BLaER1 (cell line): ENCODE measurements around the gene ARHGAP42.

Experiments
- H3K27ac ChIP-seq: shearing (Covaris generic); formaldehyde crosslinking; 2 replicates; pipeline ENCODE4 v1.8.1; 2022
- H3K27me3 ChIP-seq: shearing (Covaris generic); formaldehyde crosslinking; 2 replicates; pipeline ENCODE4 v1.8.1; 2022
- H3K36me3 ChIP-seq: shearing (Covaris generic); formaldehyde crosslinking; 2 replicates; pipeline ENCODE4 v1.8.1; 2022
- H3K4me1 ChIP-seq: shearing (Covaris generic); formaldehyde crosslinking; 2 replicates; pipeline ENCODE4 v1.8.1; 2022
- H3K4me2 ChIP-seq: shearing (Covaris generic); formaldehyde crosslinking; 2 replicates; pipeline ENCODE4 v1.8.1; 2022
- H3K4me3 ChIP-seq: shearing (Covaris generic); formaldehyde crosslinking; 2 replicates; pipeline ENCODE4 v1.8.1; 2022
- H3K9ac ChIP-seq: shearing (Covaris generic); formaldehyde crosslinking; 2 replicates; pipeline ENCODE4 v1.8.1; 2022
- H3K9me3 ChIP-seq: shearing (Covaris generic); formaldehyde crosslinking; 2 replicates; pipeline ENCODE4 v1.8.1; 2022
- H4K20me1 ChIP-seq: shearing (Covaris generic); formaldehyde crosslinking; 2 replicates; pipeline ENCODE4 v1.8.1; 2022
- Cebpa-rat ChIP-seq: shearing (Covaris generic); IDR thresholded peaks from 2 replicates; pipeline ENCODE4 v1.8.1; 2022

ARHGAP42 gene

DNA sequence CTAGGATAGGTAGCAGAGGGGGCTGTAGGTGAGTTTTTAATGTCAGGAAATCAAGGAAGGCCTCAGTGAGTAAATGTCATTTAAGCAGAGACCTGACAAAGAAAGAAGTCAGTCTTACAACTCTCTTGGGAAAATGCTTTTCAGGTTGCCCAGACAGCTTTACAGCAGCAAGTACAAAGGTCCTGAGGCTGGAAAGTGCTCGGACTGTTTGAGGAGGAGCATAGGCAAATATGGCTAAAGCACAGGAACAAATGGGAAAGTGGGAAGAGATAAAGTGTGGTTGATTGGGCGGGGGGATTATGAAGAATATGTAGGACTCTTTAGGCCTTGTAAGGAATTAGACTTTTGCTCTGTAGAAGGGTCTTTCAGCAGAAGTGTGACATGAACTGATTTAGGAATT is 125.4 kb downstream of the ARHGAP42 start:
- TF ChIP-seq Cebpa-rat, result no peak
- no peak overlapping the region for H3K9ac ChIP-seq
- H3K36me3 ChIP-seq, result no peaks in the 10 kb centered on the region
- no peak overlapping the region for H3K4me3 ChIP-seq
- no peaks in the 10 kb centered on the region for H3K27me3 ChIP-seq
- H3K9me3 ChIP-seq, result peaks cover 7% of the 10 kb centered on the region; the same call in 1 of the 2 replicates
- no peak overlapping the region for H3K27ac ChIP-seq
- H3K4me1 ChIP-seq, result no peaks in the 10 kb centered on the region
- no peaks in the 10 kb centered on the region for H4K20me1 ChIP-seq
- H3K4me2 ChIP-seq, result no peak overlapping the region

DNA sequence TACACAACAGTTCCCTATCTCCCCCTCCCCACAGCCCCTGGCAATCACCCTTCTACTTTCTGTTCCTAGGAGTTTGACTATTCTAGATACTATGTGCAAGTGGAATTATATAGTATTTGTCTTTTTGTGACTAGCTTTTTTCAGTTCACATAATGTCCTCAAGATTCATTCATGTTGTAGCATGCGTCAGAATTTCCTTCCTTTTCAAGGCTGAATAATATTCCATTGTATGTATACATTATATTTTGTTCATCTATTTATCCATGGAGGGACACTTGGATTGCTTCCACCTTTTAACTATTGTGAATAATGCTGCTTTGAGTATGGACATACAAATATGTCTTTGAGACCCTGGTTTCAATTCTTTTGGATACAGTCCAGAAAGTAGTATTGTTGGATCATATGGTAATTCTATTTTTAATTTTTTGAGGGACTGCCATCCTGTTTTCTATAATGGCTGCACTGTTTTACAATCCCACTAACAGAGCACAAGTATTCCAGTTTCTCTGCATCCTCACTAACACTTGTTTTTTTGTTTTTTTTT is 128.8 kb downstream of the ARHGAP42 start:
- peaks cover 7% of the 10 kb centered on the region; the same call in 1 of the 2 replicates for H3K9me3 ChIP-seq
- TF ChIP-seq Cebpa-rat, result no peak

DNA sequence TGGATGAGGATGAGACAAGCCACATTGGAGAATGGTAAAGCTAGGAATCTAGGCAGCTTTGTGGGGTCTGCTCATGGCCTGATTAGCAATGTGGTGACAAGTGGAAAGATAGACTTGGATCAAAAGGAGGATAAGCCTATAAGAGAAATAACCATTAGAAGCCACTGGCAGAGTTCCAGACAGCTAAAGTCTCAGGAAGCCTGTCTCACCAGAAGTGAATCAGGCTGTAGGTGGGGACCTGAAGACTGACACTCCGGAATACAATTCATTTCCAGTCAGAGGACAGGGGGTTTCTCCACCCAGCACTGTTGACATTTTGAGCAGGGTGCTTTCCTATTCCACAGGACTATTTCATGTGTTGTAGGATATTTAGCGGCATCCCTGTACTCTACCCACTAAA is 129.7 kb downstream of the ARHGAP42 start:
- no peak for TF ChIP-seq Cebpa-rat
- Histone ChIP-seq H3K4me3 (no peak overlapping the region), H4K20me1 (no peaks in the 10 kb centered on the region), H3K9ac (no peak overlapping the region), H3K27ac (no peak overlapping the region), H3K9me3 (peaks cover 7% of the 10 kb centered on the region; the same call in 1 of the 2 replicates), H3K4me1 (no peaks in the 10 kb centered on the region), H3K4me2 (no peak overlapping the region), H3K36me3 (no peaks in the 10 kb centered on the region), H3K27me3 (no peaks in the 10 kb centered on the region)

More for the DNA sequence above, 128.8 kb downstream of the ARHGAP42 start:
- Histone ChIP-seq H3K4me2 (no peak overlapping the region), H3K9ac (no peak overlapping the region), H3K27ac (no peak overlapping the region), H3K36me3 (no peaks in the 10 kb centered on the region), H4K20me1 (no peaks in the 10 kb centered on the region), H3K4me1 (no peaks in the 10 kb centered on the region), H3K27me3 (no peaks in the 10 kb centered on the region), H3K4me3 (no peak overlapping the region)

DNA sequence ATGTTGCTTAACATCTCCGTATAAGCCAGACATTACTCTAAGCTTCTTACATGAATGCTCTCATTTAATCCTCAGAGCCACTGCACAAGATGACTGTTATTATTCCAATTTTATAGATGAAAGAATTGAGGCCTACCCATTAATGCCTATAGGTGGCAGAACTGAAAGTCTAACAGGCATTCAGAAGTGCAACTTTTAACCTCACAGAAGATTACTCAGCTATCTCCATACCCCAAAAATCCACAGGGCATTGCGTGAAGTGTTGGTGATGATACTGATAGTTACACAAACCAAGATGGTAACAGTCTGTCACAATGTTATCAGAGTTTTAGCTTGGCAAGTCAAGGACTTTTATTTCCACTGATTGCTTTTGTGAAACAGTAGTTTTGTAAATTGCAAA is 130.5 kb downstream of the ARHGAP42 start:
- Histone ChIP-seq H3K9me3 (peaks cover 7% of the 10 kb centered on the region; the same call in 1 of the 2 replicates), H3K27ac (no peak overlapping the region), H3K9ac (no peak overlapping the region), H3K36me3 (no peaks in the 10 kb centered on the region), H3K4me2 (no peak overlapping the region), H3K4me3 (no peak overlapping the region), H3K4me1 (no peaks in the 10 kb centered on the region), H4K20me1 (no peaks in the 10 kb centered on the region), H3K27me3 (no peaks in the 10 kb centered on the region)
- TF ChIP-seq Cebpa-rat, result no peak

DNA sequence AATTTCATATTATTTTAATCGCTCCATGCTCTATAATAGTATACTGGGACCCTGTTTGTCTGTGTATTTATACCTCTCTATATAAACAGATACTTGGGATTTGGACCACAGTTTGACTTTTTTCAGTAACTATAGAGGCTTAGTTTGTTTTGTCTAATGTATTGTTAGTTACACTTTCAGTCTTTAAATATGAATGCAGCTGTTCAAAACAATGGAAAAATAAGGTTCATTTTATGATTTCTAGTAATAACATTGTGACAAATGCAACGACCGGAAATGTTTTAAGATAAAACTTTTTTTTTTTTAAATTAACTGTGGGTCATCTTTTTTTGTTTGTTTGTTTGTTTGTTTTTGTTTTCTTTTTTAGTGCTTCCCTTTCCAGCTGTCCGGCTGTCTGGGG is 133.5 kb downstream of the ARHGAP42 start:
- H3K27me3 ChIP-seq, result no peaks in the 10 kb centered on the region
- H3K9me3 ChIP-seq, result no peaks in the 10 kb centered on the region
- no peaks in the 10 kb centered on the region for H4K20me1 ChIP-seq
- H3K27ac ChIP-seq, result no peak overlapping the region
- H3K36me3 ChIP-seq, result no peaks in the 10 kb centered on the region
- H3K9ac ChIP-seq, result no peak overlapping the region
- no peak overlapping the region for H3K4me3 ChIP-seq
- no peak for TF ChIP-seq Cebpa-rat
- H3K4me1 ChIP-seq, result no peaks in the 10 kb centered on the region
- no peak overlapping the region for H3K4me2 ChIP-seq

DNA sequence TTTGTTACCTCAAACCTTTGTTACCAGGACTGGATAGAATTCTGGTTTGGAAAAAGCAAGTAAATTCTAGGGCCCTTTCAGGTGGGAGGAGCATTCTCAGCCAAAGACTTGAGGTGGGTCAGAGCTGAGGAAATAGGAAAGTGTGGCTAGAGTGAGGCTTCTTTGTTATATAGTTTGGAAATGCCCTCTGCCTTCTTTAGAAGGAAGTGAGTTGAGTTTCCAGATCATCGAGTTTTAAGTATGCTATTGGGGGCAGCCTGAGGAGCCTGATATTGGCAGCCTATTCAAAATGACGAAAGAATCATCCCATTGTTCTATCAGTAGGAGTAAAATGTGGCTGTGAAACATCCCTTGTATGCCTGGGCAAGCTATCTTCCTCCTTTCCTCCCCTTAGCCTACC is 134.1 kb downstream of the ARHGAP42 start:
- Histone ChIP-seq H3K27me3 (no peaks in the 10 kb centered on the region), H3K4me2 (no peak overlapping the region), H3K9me3 (no peaks in the 10 kb centered on the region), H4K20me1 (no peaks in the 10 kb centered on the region), H3K4me1 (no peaks in the 10 kb centered on the region), H3K9ac (no peak overlapping the region), H3K36me3 (no peaks in the 10 kb centered on the region), H3K4me3 (no peak overlapping the region), H3K27ac (no peak overlapping the region)
- TF ChIP-seq Cebpa-rat, result no peak

DNA sequence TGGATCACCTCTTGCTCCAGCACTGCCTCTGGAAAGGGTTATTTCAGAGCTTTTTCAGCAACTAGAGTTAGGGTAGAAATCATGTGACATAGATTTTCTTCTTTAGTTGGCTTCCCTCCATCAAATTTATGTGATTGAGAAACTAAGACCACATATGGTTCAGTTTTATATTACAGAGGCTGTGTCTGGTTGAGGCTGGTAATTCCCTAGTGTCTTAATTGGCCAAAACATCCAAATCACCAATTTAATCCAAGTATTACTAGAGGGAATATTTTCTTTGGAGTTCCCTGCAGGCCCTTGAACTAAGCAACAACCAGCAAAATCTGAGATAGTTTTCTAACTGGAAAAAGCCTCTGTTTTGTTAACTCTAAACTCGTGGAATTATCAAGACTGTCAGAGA is 136.3 kb downstream of the ARHGAP42 start:
- Histone ChIP-seq H3K4me2 (no peak overlapping the region), H3K4me1 (no peaks in the 10 kb centered on the region), H4K20me1 (no peaks in the 10 kb centered on the region), H3K9ac (no peak overlapping the region), H3K27me3 (no peaks in the 10 kb centered on the region), H3K4me3 (no peak overlapping the region), H3K9me3 (no peaks in the 10 kb centered on the region), H3K36me3 (no peaks in the 10 kb centered on the region), H3K27ac (no peak overlapping the region)
- no peak for TF ChIP-seq Cebpa-rat

DNA sequence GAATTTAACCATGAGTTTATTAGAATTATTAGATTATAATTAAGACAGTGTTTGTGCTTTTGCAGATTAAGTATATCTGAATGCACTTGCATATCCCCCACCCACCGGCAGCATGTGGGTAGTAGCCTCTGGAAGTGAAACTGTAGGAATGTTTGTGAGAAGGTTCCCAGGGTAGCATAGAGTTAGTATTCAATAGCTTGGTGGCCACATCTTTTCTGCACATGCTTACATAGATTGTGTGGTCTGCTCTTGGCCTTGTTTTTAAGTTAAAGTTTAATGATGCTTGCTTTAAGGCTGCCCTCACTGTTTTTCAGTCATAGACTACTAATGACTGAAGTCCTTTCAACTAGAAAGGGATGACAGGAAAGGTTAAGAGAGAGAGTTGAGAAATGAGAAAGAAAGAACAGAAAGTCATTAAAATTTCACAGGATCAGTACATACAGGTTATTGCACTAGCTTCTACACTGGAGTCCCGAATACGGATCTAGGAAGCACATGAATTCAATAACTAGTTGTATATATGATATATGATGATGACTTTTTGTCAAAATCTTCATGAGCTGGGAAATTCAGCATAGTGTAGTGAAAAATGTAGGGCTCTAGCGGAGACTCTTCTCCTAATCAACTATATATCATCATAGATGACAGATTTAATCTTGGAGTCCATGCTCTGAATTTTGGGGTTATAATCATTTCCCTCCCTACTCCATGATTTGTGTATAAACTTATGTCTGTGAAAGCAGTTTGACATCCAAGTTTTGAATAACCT is 137.1 kb downstream of the ARHGAP42 start:
- TF ChIP-seq Cebpa-rat, result no peak
- Histone ChIP-seq H3K4me2 (no peak overlapping the region), H3K9me3 (no peaks in the 10 kb centered on the region), H3K36me3 (no peaks in the 10 kb centered on the region), H3K4me1 (no peaks in the 10 kb centered on the region), H3K4me3 (no peak overlapping the region), H3K9ac (no peak overlapping the region), H4K20me1 (no peaks in the 10 kb centered on the region), H3K27me3 (no peaks in the 10 kb centered on the region), H3K27ac (no peak overlapping the region)

DNA sequence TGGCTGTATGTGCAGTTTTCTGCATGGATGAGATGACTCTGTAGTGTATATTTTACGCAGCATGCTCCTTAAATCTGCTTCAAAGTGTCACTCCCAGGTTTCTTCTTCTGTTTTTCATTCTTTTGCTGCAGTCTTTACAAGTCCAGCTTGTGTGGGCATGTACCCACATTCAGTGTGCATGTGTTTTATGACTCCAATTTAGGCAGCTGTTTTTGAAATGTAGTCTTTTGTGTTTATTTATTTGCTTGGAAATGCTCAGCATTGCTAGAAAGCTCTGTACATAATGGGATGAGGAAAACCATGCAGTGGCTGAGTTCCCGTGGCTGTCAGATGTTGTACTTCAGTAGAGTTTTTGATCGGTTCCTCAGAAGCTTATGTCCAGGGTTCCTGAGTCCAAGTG is 138.5 kb downstream of the ARHGAP42 start:
- Histone ChIP-seq H3K27me3 (no peaks in the 10 kb centered on the region), H4K20me1 (no peaks in the 10 kb centered on the region), H3K27ac (no peak overlapping the region), H3K4me3 (no peak overlapping the region), H3K9me3 (no peaks in the 10 kb centered on the region), H3K9ac (no peak overlapping the region), H3K4me1 (no peaks in the 10 kb centered on the region), H3K4me2 (no peak overlapping the region), H3K36me3 (no peaks in the 10 kb centered on the region)
- TF ChIP-seq Cebpa-rat, result no peak

DNA sequence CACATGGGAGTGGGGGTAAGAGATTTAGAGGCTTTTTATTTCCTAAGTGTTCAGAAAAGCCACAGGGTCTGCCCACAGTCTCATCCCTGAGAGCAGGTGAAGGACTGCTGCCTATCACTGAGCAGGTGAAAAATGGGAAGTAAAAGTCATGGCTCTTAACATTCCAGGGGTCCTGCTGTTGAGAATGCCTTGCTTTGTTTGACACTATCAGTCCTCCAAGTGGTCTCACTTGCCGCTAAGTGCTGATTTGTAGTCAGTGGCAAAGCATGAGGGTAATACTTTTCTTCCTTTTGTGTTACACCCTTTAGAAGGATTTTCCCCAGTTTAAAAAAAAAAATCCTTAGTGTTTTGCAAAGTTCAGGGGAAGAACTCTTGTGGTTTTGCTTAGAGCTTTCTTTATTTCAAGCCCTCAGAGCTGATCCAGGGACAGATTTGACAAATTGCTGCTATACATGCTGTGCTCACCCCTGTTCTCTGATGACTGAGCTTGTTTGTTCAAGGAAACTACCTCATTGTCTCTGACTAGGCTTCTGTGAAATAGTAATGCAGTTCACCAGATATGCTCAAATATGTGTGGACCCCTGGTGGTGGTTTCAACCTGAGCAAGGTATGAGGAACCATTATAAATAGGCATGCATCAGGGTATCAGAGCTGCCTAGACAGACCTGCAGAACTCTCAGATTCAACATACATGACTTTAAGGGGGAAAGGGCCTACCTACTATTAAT is 141.0 kb downstream of the ARHGAP42 start:
- TF ChIP-seq Cebpa-rat, result no peak
- Histone ChIP-seq H3K4me2 (no peak overlapping the region), H3K36me3 (no peaks in the 10 kb centered on the region), H3K4me3 (no peak overlapping the region), H3K9ac (no peak overlapping the region), H4K20me1 (peaks cover 4% of the 10 kb centered on the region; the same call in 1 of the 2 replicates), H3K4me1 (no peaks in the 10 kb centered on the region), H3K27ac (no peak overlapping the region), H3K27me3 (no peaks in the 10 kb centered on the region), H3K9me3 (no peaks in the 10 kb centered on the region)
